ENCODE data around the gene MAP2K6.
A peak's percentile ranks its signal among the peaks of the same experiment; 100 is the strongest.

MAP2K6 gene

GRCh38 chr17:69414408-69415274 is at the start of gene MAP2K6:
Gene MAP2K6, plus strand, starts transcription at chr17:69414697. Its CDS starts 288 bp downstream, at chr17:69414985.
- DNase-seq (ENCODE audit: low read depth in 2 of 2): no peak

- DNase-seq (ENCODE audit: low read depth in 2 of 2): no peak
Measured at GRCh38 chr17:69367298-69367697, 47.2 kb upstream of the MAP2K6 start.

DNA sequence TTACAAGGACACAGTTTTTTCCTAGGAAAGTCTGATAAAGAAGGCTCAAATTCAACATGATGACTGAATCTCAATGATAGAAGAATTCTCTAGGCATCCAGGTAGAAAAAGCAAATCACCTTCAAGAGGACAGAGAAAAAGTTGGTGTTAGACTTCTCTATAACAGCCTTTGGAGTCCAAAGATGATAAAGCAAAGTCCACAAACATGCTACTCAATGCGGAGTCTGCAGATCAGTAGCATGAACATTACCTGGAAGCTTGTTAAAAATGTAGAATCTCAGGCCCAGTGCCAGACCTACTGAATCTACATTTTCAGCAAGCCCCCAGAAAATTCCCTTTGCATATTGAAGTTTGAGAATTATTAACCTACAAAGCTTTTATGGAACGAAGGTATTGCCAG is 41.4 kb upstream of the MAP2K6 start:
- no peak for DNase-seq (ENCODE audit: low read depth in 2 of 2)

GRCh38 chr17:69375229-69375628 is 39.3 kb upstream of the MAP2K6 start:
- no peak for DNase-seq (ENCODE audit: low read depth in 2 of 2)

- DNase-seq (ENCODE audit: low read depth in 2 of 2): peak; percentile 36 to 39
Measured at GRCh38 chr17:69388822-69389442, 25.6 kb upstream of the MAP2K6 start.

DNA sequence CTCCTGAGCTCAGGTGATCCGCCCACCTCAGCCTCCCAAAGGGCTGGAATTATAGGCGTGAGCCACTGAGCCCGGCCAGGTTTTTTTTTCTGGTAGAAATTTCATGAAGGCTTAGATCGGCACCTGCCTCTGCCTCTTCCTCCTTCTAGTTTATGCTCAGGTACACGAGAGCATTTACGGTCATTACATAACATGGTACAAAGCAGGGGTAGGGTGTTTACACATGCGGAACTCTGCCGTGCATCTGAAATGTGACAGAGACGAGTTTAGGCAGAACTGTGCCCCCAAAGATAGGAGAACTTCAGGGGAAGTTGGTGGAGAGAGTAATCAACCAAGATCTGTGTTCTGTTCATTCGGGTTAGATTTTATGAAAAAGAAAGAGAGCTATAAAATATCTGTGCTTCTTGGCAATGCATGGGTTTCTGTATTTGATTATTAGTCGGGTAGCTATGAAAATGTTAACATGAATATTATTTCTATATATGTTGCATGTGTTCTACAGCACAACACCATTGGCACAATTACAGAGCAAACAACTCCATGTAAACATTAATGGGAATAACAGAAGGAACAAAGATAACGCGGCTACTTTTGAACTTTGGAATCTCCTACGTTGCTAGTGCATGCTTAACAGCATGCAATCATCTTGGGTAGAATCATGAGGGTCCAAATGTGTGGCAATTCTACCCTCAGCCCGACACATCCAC is 23.5 kb upstream of the MAP2K6 start:
- no peak for DNase-seq (ENCODE audit: low read depth in 2 of 2)

- DNase-seq (ENCODE audit: low read depth in 2 of 2): no peak
Measured at GRCh38 chr17:69401251-69401650, 13.2 kb upstream of the MAP2K6 start.

- no peak for DNase-seq (ENCODE audit: low read depth in 2 of 2)
Measured at GRCh38 chr17:69402052-69402451, 12.4 kb upstream of the MAP2K6 start.

- DNase-seq (ENCODE audit: low read depth in 2 of 2): peak; percentile 56 to 63
Measured at GRCh38 chr17:69404399-69404798, 10.1 kb upstream of the MAP2K6 start.

DNA sequence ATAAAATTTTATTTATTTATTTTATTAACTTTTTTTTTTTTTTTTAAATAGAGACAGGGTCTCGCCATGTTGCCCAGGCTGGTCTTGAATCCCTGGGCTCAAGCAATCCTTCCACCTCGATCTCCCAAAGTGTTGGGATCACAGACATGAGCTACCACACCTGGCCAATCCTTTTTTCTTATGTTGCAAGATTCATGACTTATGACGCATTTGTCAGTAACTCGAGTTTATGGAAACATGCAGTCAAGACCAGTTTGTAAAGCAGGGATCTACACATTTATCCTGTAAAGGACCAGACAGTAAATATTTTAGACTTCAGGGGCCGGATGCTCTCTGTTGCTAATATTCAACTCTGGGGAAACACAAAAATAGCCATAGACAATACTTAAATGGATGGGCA is 9.4 kb upstream of the MAP2K6 start:
- DNase-seq (ENCODE audit: low read depth in 2 of 2): no peak

DNA sequence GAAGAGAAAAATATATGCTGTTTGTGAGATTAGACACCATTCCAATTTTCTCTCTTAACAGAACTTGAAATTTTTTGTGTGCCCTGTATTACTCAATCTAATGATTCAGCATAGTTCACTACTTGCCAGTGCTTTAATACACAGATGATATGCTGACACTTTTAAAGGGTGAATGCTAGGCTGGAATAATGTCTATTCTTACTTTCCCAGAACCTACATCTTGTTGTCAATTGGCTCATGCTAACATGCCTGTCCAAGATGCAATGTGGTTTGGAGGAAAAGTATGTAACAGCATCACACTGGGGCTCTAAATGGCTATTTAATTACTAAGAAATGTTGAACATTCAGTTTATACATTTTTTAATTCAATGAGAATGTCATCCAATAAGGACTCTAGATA is 7.6 kb upstream of the MAP2K6 start:
- DNase-seq (ENCODE audit: low read depth in 2 of 2): peak; percentile 57 to 61

DNA sequence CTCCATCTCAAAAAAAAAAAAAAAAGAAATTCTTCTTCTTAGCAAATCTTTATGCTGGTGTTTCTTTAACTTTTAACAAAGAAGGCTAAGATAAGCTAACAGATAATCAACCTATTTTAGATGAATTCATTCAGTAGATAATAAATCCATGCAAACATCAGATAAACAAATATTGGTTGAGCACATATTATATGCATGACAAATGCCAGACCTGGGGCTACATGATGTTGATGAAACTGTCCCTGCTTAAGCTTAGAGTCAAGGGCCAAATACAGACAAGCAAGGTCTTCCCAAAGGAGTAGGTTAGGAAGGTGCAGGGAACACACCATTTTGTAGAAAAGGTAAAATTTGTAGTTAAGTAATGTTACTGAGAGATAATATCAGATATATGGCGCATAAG is 6.7 kb upstream of the MAP2K6 start:
- no peak for DNase-seq (ENCODE audit: low read depth in 2 of 2)

DNA sequence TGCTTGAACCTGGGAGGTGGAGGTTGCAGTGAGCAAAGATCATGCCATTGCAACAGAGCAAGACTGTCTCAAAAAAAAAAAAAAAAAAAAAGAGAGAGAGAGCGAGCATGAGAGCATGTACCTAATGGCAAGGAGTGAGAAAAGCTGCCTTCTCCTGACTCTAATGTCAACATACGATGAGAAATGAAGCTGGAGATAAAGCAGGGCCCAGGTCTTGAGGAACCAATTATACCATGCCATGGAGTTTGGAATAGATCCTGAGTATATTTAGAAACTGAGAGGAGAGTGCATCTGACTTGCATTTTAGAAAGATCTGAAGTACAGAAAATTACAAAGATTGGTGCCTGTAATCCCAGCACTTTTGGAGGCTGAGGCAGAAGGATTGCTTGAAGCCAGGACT is 3.8 kb upstream of the MAP2K6 start:
- no peak for DNase-seq (ENCODE audit: low read depth in 2 of 2)

DNA sequence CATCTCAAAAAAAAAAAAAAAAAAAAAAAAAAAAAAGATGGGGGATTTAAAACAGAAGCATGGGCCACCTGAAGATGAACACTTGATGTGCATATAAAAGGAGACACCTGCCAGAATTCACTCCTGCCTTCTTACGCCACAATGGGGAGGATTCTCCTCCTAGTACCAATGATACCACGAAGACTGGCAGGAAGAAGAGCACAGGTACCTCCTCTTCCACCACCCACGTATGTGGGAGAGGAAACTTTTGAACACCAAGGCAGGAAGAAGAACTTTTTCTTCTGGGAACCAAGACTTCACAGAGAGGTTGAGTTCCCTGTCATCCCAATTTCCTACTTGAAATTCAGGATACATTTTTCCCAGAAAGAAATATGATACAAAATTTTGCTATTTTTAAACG is 2.7 kb upstream of the MAP2K6 start:
- no peak for DNase-seq (ENCODE audit: low read depth in 2 of 2)

- no peak for DNase-seq (ENCODE audit: low read depth in 2 of 2)
Measured at GRCh38 chr17:69412251-69412671, 2.2 kb upstream of the MAP2K6 start.

DNA sequence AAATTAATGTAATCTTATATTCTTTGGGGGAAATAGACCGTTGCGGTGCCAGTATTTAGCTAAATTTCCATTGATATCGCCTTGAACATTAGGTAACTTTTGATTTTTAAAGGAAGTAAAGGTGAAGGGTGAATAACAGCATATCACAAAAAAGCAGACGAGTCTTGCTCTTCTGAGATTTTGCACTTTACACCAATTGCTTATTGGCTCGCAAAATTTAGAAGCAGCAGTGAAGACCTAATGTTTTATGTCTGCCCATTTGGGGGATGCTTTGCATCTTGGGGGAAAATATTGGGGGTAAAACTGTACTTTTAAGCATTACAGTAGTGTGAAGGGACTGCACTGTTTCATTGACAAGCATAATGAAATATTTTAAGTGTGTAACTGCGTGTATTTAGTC is 934 bp downstream of the MAP2K6 start:
- DNase-seq (ENCODE audit: low read depth in 2 of 2): no peak

GRCh38 chr17:69417545-69418483 is 3.3 kb downstream of the MAP2K6 start:
- no peak for DNase-seq (ENCODE audit: low read depth in 2 of 2)

- no peak for DNase-seq (ENCODE audit: low read depth in 2 of 2)
Measured at GRCh38 chr17:69418535-69418934, 4.0 kb downstream of the MAP2K6 start.

GRCh38 chr17:69423450-69423849 is 9.0 kb downstream of the MAP2K6 start:
- no peak for DNase-seq (ENCODE audit: low read depth in 2 of 2)

GRCh38 chr17:69424287-69425041 is 10.0 kb downstream of the MAP2K6 start:
- DNase-seq (ENCODE audit: low read depth in 2 of 2): no peak

DNA sequence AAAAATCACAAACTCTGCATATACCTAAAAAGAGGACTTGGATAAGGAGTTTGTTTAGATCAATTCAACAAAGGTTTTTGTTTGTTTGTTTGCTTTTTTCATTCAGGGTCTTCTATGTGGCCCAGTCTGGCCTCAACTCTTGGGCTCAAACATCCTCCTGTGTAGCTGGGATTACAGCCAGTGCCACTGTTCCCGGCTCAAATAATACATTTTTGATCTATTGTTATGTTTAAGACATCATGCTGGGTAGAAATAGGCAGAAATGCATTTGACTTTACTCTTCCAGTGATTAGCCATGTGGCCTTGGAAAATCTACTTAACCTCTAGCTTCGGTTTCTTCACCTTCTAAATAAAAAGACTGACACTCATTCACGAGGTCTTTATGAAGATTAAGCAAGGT is 11.5 kb downstream of the MAP2K6 start:
- DNase-seq (ENCODE audit: low read depth in 2 of 2): no peak

Data from fibroblast of skin of left biceps (primary cell).